Prostate gland (tissue), 2 donors: ENCODE measurements around the gene MPI.

ENCODE experiments used
- CTCF ChIP-seq, 4 experiments: fragments of 200-600 bp in 2 of 4; fragments of 450-650 bp in 2 of 4; sonication (generic) in 2 of 4; IDR thresholded peaks; 1 replicate in 3 of 4; 2 replicates in 1 of 4; pipeline ENCODE4 v1.5.1; 2016 to 2019; ENCODE audit warnings: antibody characterized with exemption in 4 of 4, mild to moderate bottlenecking in 2 of 4, moderate library complexity in 2 of 4
- POLR2AphosphoS5 ChIP-seq: sonication (generic); formaldehyde crosslinking; IDR thresholded peaks from one replicate; pipeline ENCODE4 v1.6.1; 2017; ENCODE audit warnings: antibody characterized with exemption

GRCh38 chr15:74869726-74870407 lies 20.0 kb upstream of the MPI start:
- TF ChIP-seq CTCF (IDR thresholded peaks at IDR 0.05) (no peak), POLR2AphosphoS5 (no peak)
